GM19099 (cell line): Measurements from ENCODE around the gene ZNF277.

Source experiments
- POLR2A ChIP-seq: IDR thresholded peaks from 3 replicates; pipeline ENCODE4 v1.6.1; 2011; ENCODE audit warnings: low read depth; ENCODE audit not compliant: insufficient read length; ENCODE audit errors: extremely low read depth

The ZNF277 gene

DNA sequence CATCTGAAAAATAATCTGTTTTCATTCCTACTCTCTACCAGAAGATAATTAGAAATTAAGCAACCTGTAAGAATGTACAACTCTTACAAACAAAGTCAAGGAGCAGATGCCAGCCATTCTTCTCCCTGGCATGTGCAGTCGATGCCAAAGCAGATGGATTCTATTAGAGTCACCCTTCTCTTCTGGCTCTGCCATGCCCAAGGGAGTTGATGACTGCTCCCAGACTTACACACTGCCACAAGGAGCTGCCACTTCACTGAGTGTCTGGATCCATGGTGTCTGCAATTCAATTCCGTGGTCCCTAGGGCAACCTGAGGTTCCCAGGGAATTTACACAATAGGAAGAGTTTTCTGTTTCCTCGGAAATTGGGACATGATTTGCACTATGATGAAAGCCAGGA lies 154.7 kb downstream of the ZNF277 start:
- no peak for TF ChIP-seq POLR2A

- TF ChIP-seq POLR2A, result no peak
Measured at GRCh38 chr7:112362053-112362650, 155.7 kb downstream of the ZNF277 start.

DNA sequence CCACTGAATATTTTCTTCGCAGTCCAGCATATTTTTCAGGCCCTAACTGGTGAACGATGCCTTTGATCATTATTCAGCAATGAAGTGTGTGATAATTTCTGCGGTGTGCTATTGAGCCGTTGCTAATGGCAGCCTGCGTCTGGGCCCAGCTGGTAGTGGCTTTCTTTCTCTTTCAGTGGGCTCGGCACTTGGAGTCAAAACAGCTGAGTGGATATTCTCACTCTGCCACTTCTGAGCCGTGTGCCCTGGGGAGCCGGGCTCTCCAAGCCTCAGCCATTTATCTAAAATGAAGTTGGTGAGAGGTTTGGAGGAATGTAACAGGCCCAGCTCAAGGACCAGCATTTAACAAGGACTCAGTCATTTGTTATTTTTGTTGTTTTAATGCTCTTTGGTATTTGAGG lies 156.2 kb downstream of the ZNF277 start:
- TF ChIP-seq POLR2A, result no peak

DNA sequence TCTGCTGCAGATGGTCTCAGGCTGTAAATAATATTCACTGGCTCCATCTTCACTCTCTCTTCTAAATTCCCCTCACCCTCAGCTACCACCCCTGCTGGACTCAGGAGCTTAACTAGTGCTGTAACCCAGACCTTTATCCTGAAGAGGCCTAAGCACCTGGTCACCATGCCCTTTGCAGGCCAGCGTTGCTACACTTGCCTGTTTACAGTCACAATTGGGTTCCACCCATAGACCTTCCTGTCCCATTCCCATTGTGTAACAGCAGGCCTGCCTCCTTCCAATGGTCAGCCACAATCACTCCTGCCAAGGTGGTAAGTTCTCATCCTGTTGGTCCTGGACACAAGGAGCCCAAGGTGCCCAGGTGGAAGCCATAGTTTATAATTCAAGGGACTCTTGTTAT lies 157.9 kb downstream of the ZNF277 start:
- TF ChIP-seq POLR2A, result no peak

- no peak for TF ChIP-seq POLR2A
Measured at GRCh38 chr7:112365551-112365950, 159.1 kb downstream of the ZNF277 start.

- no peak for TF ChIP-seq POLR2A
Measured at GRCh38 chr7:112366886-112367285, 160.4 kb downstream of the ZNF277 start.

GRCh38 chr7:112370436-112370835 lies 163.9 kb downstream of the ZNF277 start:
- no peak for TF ChIP-seq POLR2A

GRCh38 chr7:112371701-112372100 lies 165.2 kb downstream of the ZNF277 start:
- TF ChIP-seq POLR2A, result no peak

- TF ChIP-seq POLR2A, result no peak
Measured at GRCh38 chr7:112372101-112372500, 165.6 kb downstream of the ZNF277 start.

- TF ChIP-seq POLR2A, result no peak
Measured at GRCh38 chr7:112377593-112377992, 171.1 kb downstream of the ZNF277 start.

DNA sequence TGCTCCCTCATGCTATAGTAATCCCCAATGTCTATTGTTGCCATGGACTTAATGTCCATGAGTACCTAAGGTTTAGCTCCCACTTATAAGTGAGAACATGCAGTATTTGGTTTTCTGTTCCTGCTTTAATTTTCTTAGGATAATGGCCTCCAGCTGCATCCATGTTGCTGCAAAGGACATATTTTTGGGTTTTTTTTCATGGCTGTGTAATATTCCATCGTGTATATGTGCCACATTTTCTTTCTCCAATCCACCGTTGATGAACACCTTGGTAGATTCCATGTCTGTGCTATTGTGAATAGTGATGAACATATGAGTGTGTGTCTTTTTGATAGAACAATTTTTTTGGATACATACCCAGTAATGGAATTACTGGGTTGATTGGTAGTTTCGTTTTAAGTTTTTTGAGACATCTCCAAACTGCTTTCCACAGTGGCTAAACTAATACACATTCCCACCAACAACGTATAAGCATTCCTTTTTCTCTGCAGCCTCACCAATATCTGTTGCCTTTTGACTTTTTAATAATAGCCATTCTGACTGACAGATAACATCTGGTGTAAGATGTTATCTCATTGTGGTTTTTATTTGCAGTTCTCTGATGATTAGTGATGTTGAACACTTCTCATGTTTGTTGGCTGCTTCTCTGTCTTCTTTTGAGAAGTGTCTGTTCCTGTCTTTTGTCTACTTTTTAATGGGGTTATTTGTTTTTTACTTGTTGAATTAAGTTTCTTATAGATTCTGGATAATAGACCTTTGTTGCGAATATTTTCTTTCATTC lies 175.0 kb downstream of the ZNF277 start:
- TF ChIP-seq POLR2A, result no peak

DNA sequence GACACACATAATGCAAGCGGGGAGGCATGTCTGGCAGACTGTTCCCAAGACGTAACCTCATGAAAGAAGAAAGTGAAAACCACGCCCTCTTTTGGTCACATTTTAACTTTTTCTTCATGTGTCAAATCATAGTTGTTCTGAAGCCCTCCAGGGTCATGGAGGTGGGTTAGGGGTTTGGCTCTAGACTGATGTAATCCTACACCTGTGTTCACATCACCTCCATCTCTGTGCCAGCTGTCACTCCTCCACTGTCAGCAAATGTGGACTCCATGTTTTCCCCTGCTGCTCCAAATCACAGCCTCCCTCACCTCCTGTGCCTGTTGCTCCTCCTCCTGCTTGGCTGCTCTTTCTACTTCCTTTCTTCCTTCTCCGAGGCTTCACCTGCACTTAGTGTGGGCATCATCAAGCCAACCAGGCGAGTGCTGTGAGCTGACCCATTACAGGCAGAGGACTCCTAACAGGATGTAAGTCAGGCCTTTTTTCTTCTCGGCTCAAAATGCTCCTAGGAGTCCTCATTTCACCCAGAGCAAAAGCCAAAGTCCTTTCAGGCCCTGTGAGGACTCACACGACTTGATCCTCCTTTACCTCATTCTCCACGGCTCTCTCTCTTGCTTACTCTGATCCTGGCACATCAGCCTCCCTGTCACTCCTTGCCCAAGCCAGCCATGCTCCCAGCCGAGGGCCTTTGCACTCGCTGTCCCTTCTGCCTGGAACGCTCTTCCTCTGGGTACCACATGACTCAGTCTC lies 177.3 kb downstream of the ZNF277 start:
- no peak for TF ChIP-seq POLR2A

DNA sequence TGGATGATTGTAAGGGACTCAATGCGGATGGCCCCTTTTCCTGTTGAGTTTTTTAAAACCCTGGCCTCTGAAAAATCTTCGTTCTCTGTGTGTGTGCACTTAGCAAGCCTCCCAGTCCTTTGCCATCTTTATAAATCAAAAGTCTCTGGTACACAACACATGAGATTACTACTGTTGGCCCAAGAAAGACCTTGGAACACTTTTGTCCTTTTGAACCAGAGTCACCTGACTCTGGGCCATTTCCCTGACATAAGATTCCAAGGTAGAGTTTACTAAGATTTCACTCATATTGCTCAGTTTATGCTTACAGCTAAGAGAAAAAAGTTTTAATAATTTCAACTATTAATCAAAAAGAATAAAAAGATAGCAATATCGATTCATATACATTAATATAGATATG lies 179.0 kb downstream of the ZNF277 start:
- TF ChIP-seq POLR2A, result no peak

DNA sequence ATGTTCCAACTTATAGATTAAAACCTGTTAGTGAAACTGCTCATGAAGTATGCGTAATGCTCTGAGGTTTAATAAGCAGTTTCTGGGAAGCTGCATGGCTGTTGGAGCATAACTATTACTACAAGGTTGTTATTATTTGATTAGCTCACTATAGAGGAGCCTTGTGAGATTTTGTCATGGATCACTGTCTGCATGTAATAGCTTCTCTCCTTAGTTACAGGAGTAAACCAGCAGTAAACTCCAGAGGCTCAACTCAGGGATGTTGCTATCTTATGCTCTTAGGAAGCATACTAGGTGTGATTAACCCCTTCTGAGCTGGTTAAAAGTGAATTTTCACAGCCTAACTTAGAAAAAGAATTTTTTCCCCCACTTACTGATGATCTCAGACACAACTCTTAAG lies 180.1 kb downstream of the ZNF277 start:
- no peak for TF ChIP-seq POLR2A

GRCh38 chr7:112390167-112390566 lies 183.7 kb downstream of the ZNF277 start:
- no peak for TF ChIP-seq POLR2A

GRCh38 chr7:112391841-112392286 lies 185.4 kb downstream of the ZNF277 start:
- TF ChIP-seq POLR2A, result peak; percentile 27
